SK-N-SH (cell line): ENCODE data around the gene PROM1. TPM values are rescaled to one million over a fixed set of nuclear protein-coding genes. Genes with fewer than 3 reads are reported as not detected.

Experiments used
- CTCF ChIA-PET: fragments of 300-600, 350-600 bp; formaldehyde crosslinking; extraction: SDS; loops from one replicate; lab custom pipeline; 2021; lab: Yijun Ruan, JAX
- POLR2A ChIA-PET: fragments of 350-600 bp; sonication (Branson Sonifier 250); formaldehyde crosslinking; extraction: SDS; loops from one replicate; lab custom pipeline; 2020; ENCODE audit warnings: antibody characterized with exemption, inconsistent platforms; lab: Yijun Ruan, JAX
- DNase-seq: peaks from one replicate; pipeline ENCODE4 v3.0.0; 2012
- H2AFZ ChIP-seq: fragments of 200-600 bp; sonication (generic); 2 replicates; pipeline ENCODE4 v1.8.1; 2016; ENCODE audit warnings: antibody characterized with exemption, mild to moderate bottlenecking, low read depth
- H3F3A ChIP-seq: fragments of 200-600 bp; sonication (generic); replicated peaks from 2 replicates; pipeline ENCODE3; 2016; ENCODE audit warnings: antibody characterized with exemption, mild to moderate bottlenecking; ENCODE audit not compliant: insufficient read depth
- H3K27ac ChIP-seq, 2 experiments: fragments of 200-500 bp in 1 of 2; fragments of 200-600 bp in 1 of 2; sonication (Bioruptor generic) in 1 of 2; sonication (generic), shearing (Covaris generic) in 1 of 2; 2 replicates each; pipeline versions ENCODE4 v1.5.1 to v1.6.1; 2014 to 2016; ENCODE audit warnings: low read depth in 2 of 2, inconsistent platforms in 1 of 2, low read length in 1 of 2, mild to moderate bottlenecking in 1 of 2, mixed read lengths in 1 of 2
- H3K27me3 ChIP-seq: fragments of 200-600 bp; sonication (generic), shearing (Covaris generic); 2 replicates; pipeline ENCODE4 v1.6.1; 2016; ENCODE audit warnings: mixed run types; ENCODE audit not compliant: insufficient read depth
- H3K36me3 ChIP-seq, 2 experiments: fragments of 200-500 bp in 1 of 2; fragments of 200-600 bp in 1 of 2; sonication (Bioruptor generic) in 1 of 2; sonication (generic) in 1 of 2; replicated peaks in 1 of 2; 2 replicates each; pipeline versions ENCODE3 to v1.5.1; 2014 to 2016; ENCODE audit warnings: low read length in 1 of 2, mild to moderate bottlenecking in 1 of 2; ENCODE audit not compliant: insufficient read depth in 2 of 2, control insufficient read depth in 1 of 2
- H3K4me1 ChIP-seq, 2 experiments: fragments of 200-500 bp in 1 of 2; fragments of 200-600 bp in 1 of 2; sonication (Bioruptor generic) in 1 of 2; sonication (generic), shearing (Covaris generic) in 1 of 2; 2 replicates each; pipeline versions ENCODE4 v1.5.1 to v1.6.1; 2014 to 2016; ENCODE audit warnings: low read depth in 1 of 2, low read length in 1 of 2, mixed run types in 1 of 2; ENCODE audit not compliant: insufficient read depth in 2 of 2, control insufficient read depth in 1 of 2
- H3K4me2 ChIP-seq: fragments of 200-600 bp; sonication (generic), shearing (Covaris generic); 2 replicates; pipeline ENCODE4 v1.6.1; 2017; ENCODE audit warnings: mixed run types
- H3K4me3 ChIP-seq, 2 experiments: fragments of 200-500 bp in 1 of 2; fragments of 200-600 bp in 1 of 2; sonication (Bioruptor generic) in 1 of 2; sonication (generic), shearing (Covaris generic) in 1 of 2; 2 replicates each; pipeline versions ENCODE4 v1.5.1 to v1.8.1; 2014 to 2016; ENCODE audit warnings: low read depth in 2 of 2, inconsistent platforms in 1 of 2, low read length in 1 of 2, mild to moderate bottlenecking in 1 of 2, mixed read lengths in 1 of 2, moderate library complexity in 1 of 2
- H3K79me2 ChIP-seq: fragments of 200-600 bp; sonication (generic); 2 replicates; pipeline ENCODE4 v1.8.1; 2017; ENCODE audit warnings: mild to moderate bottlenecking; ENCODE audit not compliant: insufficient read depth
- H3K9ac ChIP-seq: fragments of 200-600 bp; sonication (generic); 2 replicates; pipeline ENCODE4 v1.6.1; 2017; ENCODE audit warnings: mixed run types
- H3K9me2 ChIP-seq: fragments of 200-600 bp; sonication (generic); 2 replicates; pipeline ENCODE4 v1.6.1; 2017; ENCODE audit warnings: mixed run types
- H3K9me3 ChIP-seq: fragments of 200-600 bp; sonication (generic); 2 replicates; pipeline ENCODE4 v1.6.1; 2017; ENCODE audit warnings: mixed run types, mild to moderate bottlenecking, moderate library complexity
- H4K20me1 ChIP-seq: fragments of 200-600 bp; sonication (generic); 2 replicates; pipeline ENCODE4 v1.6.1; 2017; ENCODE audit warnings: mild to moderate bottlenecking, mixed run types; ENCODE audit not compliant: insufficient read depth
- FOXJ3 ChIP-seq: sonication (generic); formaldehyde crosslinking; IDR thresholded peaks from 2 replicates; pipeline ENCODE4 v1.5.1; 2020; ENCODE audit warnings: mild to moderate bottlenecking, missing genetic modification reagents
- FOXM1 ChIP-seq: IDR thresholded peaks from 2 replicates; pipeline ENCODE4 v1.4.0; 2012; ENCODE audit warnings: low read depth, mild to moderate bottlenecking
- IRF3 ChIP-seq: fragments of 150-350 bp; IDR thresholded peaks from 2 replicates; pipeline ENCODE4 v1.6.1; 2016; ENCODE audit warnings: mild to moderate bottlenecking, low read depth, low read length
- JUND ChIP-seq: IDR thresholded peaks from 2 replicates; pipeline ENCODE4 v1.4.0; 2012
- MEF2A ChIP-seq: IDR thresholded peaks from 2 replicates; pipeline ENCODE4 v1.4.0; 2012; ENCODE audit warnings: low read depth, borderline replicate concordance
- NFIC ChIP-seq: IDR thresholded peaks from 2 replicates; pipeline ENCODE4 v1.4.0; 2012; ENCODE audit warnings: borderline replicate concordance
- PBX3 ChIP-seq: IDR thresholded peaks from 2 replicates; pipeline ENCODE4; 2012
- POLR2AphosphoS5 ChIP-seq: IDR thresholded peaks from 2 replicates; pipeline ENCODE4 v1.6.1; 2012; ENCODE audit warnings: low read depth, low read length
- RAD21 ChIP-seq: IDR thresholded peaks from 2 replicates; pipeline ENCODE4 v1.6.1; 2012; ENCODE audit warnings: mild to moderate bottlenecking, low read length
- RCOR1 ChIP-seq: fragments of 150-350 bp; IDR thresholded peaks from 2 replicates; pipeline ENCODE4 v1.6.1; 2017; ENCODE audit warnings: antibody characterized with exemption, low read length
- RFX5 ChIP-seq: IDR thresholded peaks from 2 replicates; pipeline ENCODE4 v1.6.1; 2012; ENCODE audit warnings: mild to moderate bottlenecking, improper control_type of control experiment, low read length
- WGBS: methylation state at CpG from one replicate; pipeline ENCODE4 v1.1.6; 2017; ENCODE audit warnings: low lambda C conversion rate; 5-methylcytosine and 5-hydroxymethylcytosine counted together
- polyA plus RNA-seq, 3 experiments: library from polyadenylated mRNA; depleted of rRNA; stranded (reverse); fragments of >200 nt; gene quantifications; 2 replicates each; pipeline ENCODE4 v1.2.3, GENCODE V29; 2012
- TF ChIP-seq, protein P1 (sequence below): IDR thresholded peaks from 2 replicates; pipeline ENCODE4 v1.6.1; 2012; ENCODE audit warnings: mild to moderate bottlenecking, low read depth, low read length, moderate library complexity
- TF ChIP-seq, protein P2 (sequence below): IDR thresholded peaks from 2 replicates; pipeline ENCODE4 v1.4.0; 2012; ENCODE audit warnings: low read depth, borderline replicate concordance
- TF ChIP-seq, protein P3 (sequence below): fragments of 200-600 bp; sonication (generic); IDR thresholded peaks from 2 replicates; pipeline ENCODE4 v1.6.1; 2017; ENCODE audit warnings: antibody characterized with exemption, mild to moderate bottlenecking, moderate library complexity

The PROM1 gene
- polyA plus RNA-seq, 1 of the 3 experiments (the other 2 are of a cell fraction) = not detected

- Histone ChIP-seq H3K4me1 (no peaks in the 10 kb centered on the region), H2AFZ (no peak overlapping the region), H3K27me3 (no peaks in the 10 kb centered on the region), H3F3A (no peaks in the 10 kb centered on the region), H4K20me1 (no peaks in the 10 kb centered on the region), H3K27ac (no peak overlapping the region), H3K4me3 (no peak overlapping the region), H3K9me3 (no peaks in the 10 kb centered on the region), H3K9me2 (no peaks in the 10 kb centered on the region), H3K9ac (no peak overlapping the region), H3K79me2 (no peaks in the 10 kb centered on the region), H3K36me3 (no peaks in the 10 kb centered on the region), H3K4me2 (no peak overlapping the region)
- TF ChIP-seq, protein P1, sequence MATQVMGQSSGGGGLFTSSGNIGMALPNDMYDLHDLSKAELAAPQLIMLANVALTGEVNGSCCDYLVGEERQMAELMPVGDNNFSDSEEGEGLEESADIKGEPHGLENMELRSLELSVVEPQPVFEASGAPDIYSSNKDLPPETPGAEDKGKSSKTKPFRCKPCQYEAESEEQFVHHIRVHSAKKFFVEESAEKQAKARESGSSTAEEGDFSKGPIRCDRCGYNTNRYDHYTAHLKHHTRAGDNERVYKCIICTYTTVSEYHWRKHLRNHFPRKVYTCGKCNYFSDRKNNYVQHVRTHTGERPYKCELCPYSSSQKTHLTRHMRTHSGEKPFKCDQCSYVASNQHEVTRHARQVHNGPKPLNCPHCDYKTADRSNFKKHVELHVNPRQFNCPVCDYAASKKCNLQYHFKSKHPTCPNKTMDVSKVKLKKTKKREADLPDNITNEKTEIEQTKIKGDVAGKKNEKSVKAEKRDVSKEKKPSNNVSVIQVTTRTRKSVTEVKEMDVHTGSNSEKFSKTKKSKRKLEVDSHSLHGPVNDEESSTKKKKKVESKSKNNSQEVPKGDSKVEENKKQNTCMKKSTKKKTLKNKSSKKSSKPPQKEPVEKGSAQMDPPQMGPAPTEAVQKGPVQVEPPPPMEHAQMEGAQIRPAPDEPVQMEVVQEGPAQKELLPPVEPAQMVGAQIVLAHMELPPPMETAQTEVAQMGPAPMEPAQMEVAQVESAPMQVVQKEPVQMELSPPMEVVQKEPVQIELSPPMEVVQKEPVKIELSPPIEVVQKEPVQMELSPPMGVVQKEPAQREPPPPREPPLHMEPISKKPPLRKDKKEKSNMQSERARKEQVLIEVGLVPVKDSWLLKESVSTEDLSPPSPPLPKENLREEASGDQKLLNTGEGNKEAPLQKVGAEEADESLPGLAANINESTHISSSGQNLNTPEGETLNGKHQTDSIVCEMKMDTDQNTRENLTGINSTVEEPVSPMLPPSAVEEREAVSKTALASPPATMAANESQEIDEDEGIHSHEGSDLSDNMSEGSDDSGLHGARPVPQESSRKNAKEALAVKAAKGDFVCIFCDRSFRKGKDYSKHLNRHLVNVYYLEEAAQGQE = no peak
- no peak for TF ChIP-seq FOXJ3 (CRISPR knock-in tag)
- TF ChIP-seq MEF2A = no peak
- TF ChIP-seq, protein P2, sequence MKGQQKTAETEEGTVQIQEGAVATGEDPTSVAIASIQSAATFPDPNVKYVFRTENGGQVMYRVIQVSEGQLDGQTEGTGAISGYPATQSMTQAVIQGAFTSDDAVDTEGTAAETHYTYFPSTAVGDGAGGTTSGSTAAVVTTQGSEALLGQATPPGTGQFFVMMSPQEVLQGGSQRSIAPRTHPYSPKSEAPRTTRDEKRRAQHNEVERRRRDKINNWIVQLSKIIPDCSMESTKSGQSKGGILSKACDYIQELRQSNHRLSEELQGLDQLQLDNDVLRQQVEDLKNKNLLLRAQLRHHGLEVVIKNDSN = no peak
- no peak for TF ChIP-seq IRF3
- no peak for TF ChIP-seq RAD21
- no peak for TF ChIP-seq JUND
- no peak for TF ChIP-seq POLR2AphosphoS5
- no peak for DNase-seq
- WGBS = 38% methylated on average over 2 of the region's 2 CpGs
- ChIA-PET CTCF (interaction anchor here (3.3 to 3.4 kb wide), 2 partner anchors 11 to 139 kb away, joined by 14 read pairs; no protein-coding TSS in a partner anchor), POLR2A (no interaction called here)
Measured at GRCh38 chr4:15944895-15945294, 138.9 kb downstream of the PROM1 start.

- Histone ChIP-seq H3K36me3 (no peaks in the 10 kb centered on the region), H3K4me3 (no peak overlapping the region), H3K27me3 (no peaks in the 10 kb centered on the region), H3K27ac (no peak overlapping the region), H3K9me3 (no peaks in the 10 kb centered on the region), H3K79me2 (no peaks in the 10 kb centered on the region), H3K4me1 (no peaks in the 10 kb centered on the region), H2AFZ (no peak overlapping the region), H4K20me1 (no peaks in the 10 kb centered on the region), H3K4me2 (no peak overlapping the region), H3K9me2 (no peaks in the 10 kb centered on the region), H3F3A (no peaks in the 10 kb centered on the region), H3K9ac (no peak overlapping the region)
- DNase-seq = no peak
- POLR2A ChIA-PET = no interaction called here
- CTCF ChIA-PET = interaction anchor here (1.0 to 3.4 kb wide), 4 partner anchors 10 to 136 kb away, joined by 4 to 14 read pairs (median 10); no protein-coding TSS in a partner anchor
- 82% methylated on average over 1 of the region's 1 CpG for WGBS
- TF ChIP-seq PBX3 = no peak
- TF ChIP-seq, protein P3, sequence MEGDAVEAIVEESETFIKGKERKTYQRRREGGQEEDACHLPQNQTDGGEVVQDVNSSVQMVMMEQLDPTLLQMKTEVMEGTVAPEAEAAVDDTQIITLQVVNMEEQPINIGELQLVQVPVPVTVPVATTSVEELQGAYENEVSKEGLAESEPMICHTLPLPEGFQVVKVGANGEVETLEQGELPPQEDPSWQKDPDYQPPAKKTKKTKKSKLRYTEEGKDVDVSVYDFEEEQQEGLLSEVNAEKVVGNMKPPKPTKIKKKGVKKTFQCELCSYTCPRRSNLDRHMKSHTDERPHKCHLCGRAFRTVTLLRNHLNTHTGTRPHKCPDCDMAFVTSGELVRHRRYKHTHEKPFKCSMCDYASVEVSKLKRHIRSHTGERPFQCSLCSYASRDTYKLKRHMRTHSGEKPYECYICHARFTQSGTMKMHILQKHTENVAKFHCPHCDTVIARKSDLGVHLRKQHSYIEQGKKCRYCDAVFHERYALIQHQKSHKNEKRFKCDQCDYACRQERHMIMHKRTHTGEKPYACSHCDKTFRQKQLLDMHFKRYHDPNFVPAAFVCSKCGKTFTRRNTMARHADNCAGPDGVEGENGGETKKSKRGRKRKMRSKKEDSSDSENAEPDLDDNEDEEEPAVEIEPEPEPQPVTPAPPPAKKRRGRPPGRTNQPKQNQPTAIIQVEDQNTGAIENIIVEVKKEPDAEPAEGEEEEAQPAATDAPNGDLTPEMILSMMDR = no peak
- no peak for TF ChIP-seq FOXM1
- no peak for TF ChIP-seq RFX5
- TF ChIP-seq, protein P1 = no peak
- no peak for TF ChIP-seq RCOR1
- TF ChIP-seq, protein P2 = no peak
- TF ChIP-seq NFIC = no peak
Measured at GRCh38 chr4:15942283-15942682, 141.5 kb downstream of the PROM1 start.
